HepG2 (cell line): ENCODE measurements around the gene DUS2. TPM values are rescaled to one million over a fixed set of nuclear protein-coding genes. Genes with fewer than 3 reads are reported as not detected.

Source experiments
- ATAC-seq: fragments of 200-7000 bp; cut with Tn5 transposase; 3 replicates; pipeline ENCODE4 v1.9.1; 2020; ENCODE audit warnings: mild to moderate bottlenecking, moderate library complexity
- BruUV-seq: library from RNA; stranded (reverse); fragments of 400-500 nt; replicated peaks from 2 replicates; lab custom pipeline; 2021; lab: Mats Ljungman, UMichigan
- CTCF ChIA-PET: fragments of 300-600 bp; formaldehyde crosslinking; extraction: SDS; loops from one replicate; lab custom pipeline; 2021; ENCODE audit warnings: low total read pairs, inconsistent platforms, low intra/inter-chr PET ratio; lab: Yijun Ruan, JAX
- POLR2A ChIA-PET: fragments of 350-600 bp; sonication (Branson Sonifier 250); formaldehyde crosslinking; loops from one replicate; lab custom pipeline; 2020; ENCODE audit warnings: antibody characterized with exemption, inconsistent platforms; lab: Yijun Ruan, JAX
- DNase-seq: peaks from one replicate; pipeline ENCODE4 v3.0.0-alpha.2; 2015; ENCODE audit warnings: low spot score
- FAIRE-seq: peaks from 3 replicates; lab custom pipeline; 2011; peaks lifted over from hg19 to GRCh38; lab: Jason Lieb, UNC
- H2AFZ ChIP-seq: one replicate; pipeline ENCODE4 v1.6.1; 2011; ENCODE audit warnings: low read length, inconsistent platforms
- H3K27ac ChIP-seq: fragments of 300-600 bp; 3 replicates; pipeline ENCODE4 v1.8.0; 2011; ENCODE audit warnings: mixed run types, mild to moderate bottlenecking, mixed read lengths, low read length, inconsistent platforms; ENCODE audit not compliant: insufficient read depth; ENCODE audit errors: extremely low read length
- H3K27me3 ChIP-seq, 2 experiments: fragments of 200-600 bp in 1 of 2; 2 replicates in 1 of 2; 3 replicates in 1 of 2; pipeline versions ENCODE4 v1.6.0 to v1.8.0; 2011; ENCODE audit warnings: low read length in 2 of 2, mild to moderate bottlenecking in 2 of 2, moderate library complexity in 2 of 2, inconsistent platforms in 1 of 2; ENCODE audit not compliant: insufficient read depth in 2 of 2, control insufficient read depth in 1 of 2
- H3K36me3 ChIP-seq, 2 experiments: fragments of 200-600 bp in 1 of 2; replicated peaks in 1 of 2; 2 replicates in 1 of 2; 3 replicates in 1 of 2; pipeline versions ENCODE4 v1.5.1 to v1.8.0; 2011; ENCODE audit warnings: low read length in 2 of 2, inconsistent platforms in 1 of 2; ENCODE audit not compliant: insufficient read depth in 2 of 2, control insufficient read depth in 1 of 2
- H3K4me1 ChIP-seq: 2 replicates; pipeline ENCODE4 v1.5.1; 2012; ENCODE audit warnings: low read length, inconsistent platforms; ENCODE audit not compliant: insufficient read depth
- H3K4me2 ChIP-seq: 2 replicates; pipeline ENCODE4 v1.6.0; 2011; ENCODE audit warnings: low read depth, low read length, inconsistent platforms
- H3K4me3 ChIP-seq, 3 experiments: fragments of 200-600 bp in 1 of 3; sonication (generic), shearing (Covaris generic) in 1 of 3; replicated peaks in 1 of 3; 2 replicates each; pipeline ENCODE4 v1.5.1; 2011 to 2016; ENCODE audit warnings: low read length in 3 of 3, inconsistent platforms in 2 of 3, low read depth in 2 of 3, mild to moderate bottlenecking in 2 of 3, control low read depth in 1 of 3, mixed read lengths in 1 of 3; ENCODE audit not compliant: insufficient read depth in 1 of 3
- H3K79me2 ChIP-seq: one replicate; pipeline ENCODE4 v1.6.1; 2011; ENCODE audit warnings: low read length, inconsistent platforms; ENCODE audit not compliant: insufficient read depth
- H3K9ac ChIP-seq: 2 replicates; pipeline ENCODE4 v1.6.0; 2011; ENCODE audit warnings: mild to moderate bottlenecking, low read depth, low read length, inconsistent platforms; ENCODE audit not compliant: insufficient read depth
- H3K9me3 ChIP-seq: 2 replicates; pipeline ENCODE4 v1.5.1; 2012; ENCODE audit warnings: mild to moderate bottlenecking, low read length
- H4K20me1 ChIP-seq: 2 replicates; pipeline ENCODE4 v1.6.0; 2011; ENCODE audit warnings: inconsistent platforms, mild to moderate bottlenecking, low read length, moderate library complexity; ENCODE audit not compliant: insufficient read depth
- HNF1B ChIP-seq: sonication (generic); formaldehyde crosslinking; IDR thresholded peaks from 2 replicates; pipeline ENCODE4 v1.5.1; 2020; ENCODE audit warnings: mild to moderate bottlenecking, moderate library complexity, missing genetic modification reagents
- MTF2 ChIP-seq: sonication (generic); formaldehyde crosslinking; IDR thresholded peaks from 2 replicates; pipeline ENCODE4 v1.5.0; 2020; ENCODE audit warnings: missing genetic modification reagents, borderline replicate concordance
- SOX13 ChIP-seq, 3 experiments: fragments of 450-650 bp in 1 of 3; sonication (generic) in 1 of 3; formaldehyde crosslinking in 1 of 3; IDR thresholded peaks in 2 of 3; conservative IDR thresholded peaks in 1 of 3; 2 replicates each; pipeline versions ENCODE4 v1.5.0 to v1.6.1; 2016 to 2020; ENCODE audit warnings: antibody characterized with exemption in 1 of 3, mild to moderate bottlenecking in 1 of 3, missing compliant biosample characterization in 1 of 3, missing genetic modification reagents in 1 of 3, moderate library complexity in 1 of 3
- ZNF274 ChIP-seq: sonication (generic); formaldehyde crosslinking; IDR thresholded peaks from 2 replicates; pipeline ENCODE4 v1.5.1; 2020; ENCODE audit warnings: mild to moderate bottlenecking, missing genetic modification reagents
- WGBS: methylation state at CpG from one replicate; pipeline ENCODE4 v1.1.6; 2017; ENCODE audit warnings: low lambda C conversion rate; 5-methylcytosine and 5-hydroxymethylcytosine counted together
- in situ Hi-C: cut with HindIII; loops from 2 replicates; pipeline ENCODE4 v1.10.0; 2017; ENCODE audit warnings: low pct_unique_long_range_greater_than_20kb; ENCODE audit not compliant: extremely low pct_ligation_motif_present
- intact Hi-C: fragments of 100-400 bp; cut with micrococcal nuclease; formaldehyde crosslinking; loops from one replicate; pipeline ENCODE4 v1.10.0; 2022; ENCODE audit not compliant: unreplicated experiment
- polyA plus RNA-seq, 8 experiments: library from polyadenylated mRNA; depleted of rRNA in 3 of 8; stranded (reverse) in 7 of 8; unstranded in 1 of 8; fragments of >200 nt; fragmentation: Illumina TruSeq in 4 of 8; extraction: Trizol in 4 of 8; gene quantifications; 2 replicates each; pipeline versions ENCODE4 v1.2.1 to v1.2.3, GENCODE V29; 2011 to 2016; ENCODE audit warnings: low read depth in 4 of 8, missing spikeins in 1 of 8, mixed read lengths in 1 of 8; ENCODE audit not compliant: insufficient read depth in 1 of 8
- total RNA-seq, 5 experiments: library from RNA; depleted of rRNA; stranded (reverse); fragments of >200 nt; fragmentation: Illumina TruSeq; extraction: Trizol; gene quantifications; 2 replicates each; pipeline ENCODE4 v1.2.3, GENCODE V29; 2016; ENCODE audit warnings: low read depth in 1 of 5

Gene DUS2
- total and polyA plus RNA-seq, 2 of the 13 experiments (the other 11 are each of a cell fraction or from before 2014, with no cell fraction given), result 17.8 to 25.1 TPM

GRCh38 chr16:68077866-68078700 is 55.0 kb downstream of the DUS2 start:
- no peak overlapping the region for H3K9ac ChIP-seq
- 89% methylated on average over 7 of the region's 7 CpGs for WGBS
- no peak overlapping the region for H2AFZ ChIP-seq
- in situ Hi-C loops, result no loop called here
- no peak for ATAC-seq
- H4K20me1 ChIP-seq, result no peaks in the 10 kb centered on the region
- ChIA-PET CTCF (no interaction called here), POLR2A (no interaction called here)
- peak overlapping the region; percentile 95 for H3K27ac ChIP-seq
- no peaks in the 10 kb centered on the region for H3K9me3 ChIP-seq
- peaks cover 71% of the 10 kb centered on the region for H3K4me1 ChIP-seq
- peaks cover 17 to 35% of the 10 kb centered on the region in 2 experiments; a peak in 4 of 5 replicates for H3K36me3 ChIP-seq
- no peak for DNase-seq
- no peak overlapping the region for H3K4me2 ChIP-seq
- no peak overlapping the region for H3K4me3 ChIP-seq
- no peaks in the 10 kb centered on the region for H3K27me3 ChIP-seq
- no peak for FAIRE-seq
- no peaks in the 10 kb centered on the region for H3K79me2 ChIP-seq
- no TSS peak for BruUV-seq
- TF ChIP-seq HNF1B (CRISPR knock-in tag) (0 out of 2 replicates have a peak, but pooled peaks have one; percentile 17), ZNF274 (CRISPR knock-in tag) (0 out of 2 replicates have a peak, but pooled peaks have one; percentile 32), SOX13 (IDR thresholded peaks at IDR 0.05) (no peak), SOX13 (CRISPR knock-in tag; conservative IDR thresholded peaks at IDR 0.05 in 1 of 2, IDR thresholded peaks at IDR 0.05 in 1 of 2) (peak in 1 of 2 experiments; percentile 10; a peak in 1 of 4 replicates), MTF2 (CRISPR knock-in tag) (no peak)
- TF ChIP-seq, all 625 proteins: peak for 3
- intact Hi-C loops, result no loop called here
